Dedifferentiated amniotic fluid mesenchymal stem cell (primary cell): ENCODE measurements around the gene SLC26A11.

Source experiments
- DNase-seq: peaks from one replicate; pipeline ENCODE4 v3.0.0-alpha.2; 2016; ENCODE audit errors: extremely low spot score

Gene SLC26A11

DNA sequence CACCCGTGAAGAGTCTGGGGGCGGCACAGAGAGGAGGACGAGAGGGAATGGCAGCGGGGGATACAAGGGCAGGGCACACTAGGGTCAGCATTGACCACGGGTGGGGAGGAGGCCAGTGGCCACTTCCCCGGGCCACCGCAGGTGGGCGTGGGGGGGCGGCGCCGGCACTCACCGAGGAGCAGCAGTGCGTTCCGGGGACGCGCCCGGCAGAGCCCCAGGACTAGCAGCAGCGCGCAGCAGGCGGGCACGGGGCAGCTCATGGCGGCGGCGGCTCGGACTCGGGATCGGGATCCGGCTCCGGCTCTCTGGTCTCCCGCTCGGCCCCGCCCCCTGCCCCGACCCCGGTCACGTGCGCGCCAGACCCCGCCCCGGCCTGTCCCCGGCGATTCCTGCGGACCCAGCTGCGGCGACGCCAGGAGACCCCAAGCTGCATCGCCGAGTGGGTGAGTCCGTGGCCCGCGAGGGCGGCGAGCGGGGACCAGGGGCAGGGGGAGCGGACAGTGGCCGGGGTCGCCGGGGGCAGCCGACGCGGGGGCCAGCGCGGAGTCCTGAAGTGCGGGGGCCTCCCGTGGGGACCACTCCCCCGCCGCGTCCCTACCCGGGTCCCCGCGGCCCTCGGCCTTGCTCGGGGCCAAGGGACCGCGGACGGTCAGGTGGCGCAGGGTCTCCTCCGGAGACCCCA, at the start of gene SLC26A11, which contains the start of gene SGSH:
TSS of gene SLC26A11 (plus strand) at position 374 of the 682 bp plus-strand sequence. CDS start 1,134 bp downstream, outside the sequence.
TSS of gene SGSH (minus strand) at position 280 of the 682 bp plus-strand sequence. CDS start at position 260, 20 bp downstream.
- DNase-seq, result peak; percentile 44

DNA sequence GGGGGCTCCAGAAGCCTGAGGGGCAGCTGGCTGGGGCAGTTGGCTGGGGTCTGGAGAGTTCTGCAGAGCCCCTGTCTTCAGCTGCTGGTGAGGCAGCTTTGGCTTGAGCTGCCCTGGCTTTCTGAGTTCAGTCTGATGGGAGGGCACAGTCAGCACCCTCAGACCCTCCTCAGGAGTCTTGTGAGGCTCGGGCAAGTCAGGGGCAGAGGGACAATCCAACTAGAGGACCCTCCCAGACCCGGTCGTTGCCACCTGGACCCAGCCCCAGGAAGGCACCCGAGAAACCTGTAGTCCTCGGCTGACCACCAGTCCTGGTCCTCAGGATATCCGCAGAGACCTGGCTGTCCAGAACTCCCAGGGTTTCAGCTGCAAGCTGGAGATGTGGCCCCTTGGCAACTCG, 48.5 kb upstream of the SLC26A11 start:
- DNase-seq, result no peak

DNA sequence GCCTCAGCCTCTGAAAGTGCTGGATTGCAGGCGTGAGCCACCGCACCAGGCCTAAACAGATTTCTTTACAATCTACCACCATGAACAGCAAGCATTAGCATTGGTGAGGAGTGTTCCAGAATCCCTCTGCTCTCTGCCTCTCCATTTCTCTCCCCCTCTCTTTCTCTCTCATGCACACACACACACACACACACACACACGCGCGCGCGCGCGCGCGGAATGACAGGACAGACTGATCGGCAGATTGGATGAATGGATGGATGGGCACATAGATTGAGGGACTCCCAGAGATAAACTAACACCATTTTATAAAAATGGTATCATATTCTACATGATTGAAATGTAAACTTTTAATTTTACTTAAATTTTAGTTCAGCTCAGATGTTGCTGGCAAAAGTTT, 47.1 kb upstream of the SLC26A11 start:
- no peak for DNase-seq

DNA sequence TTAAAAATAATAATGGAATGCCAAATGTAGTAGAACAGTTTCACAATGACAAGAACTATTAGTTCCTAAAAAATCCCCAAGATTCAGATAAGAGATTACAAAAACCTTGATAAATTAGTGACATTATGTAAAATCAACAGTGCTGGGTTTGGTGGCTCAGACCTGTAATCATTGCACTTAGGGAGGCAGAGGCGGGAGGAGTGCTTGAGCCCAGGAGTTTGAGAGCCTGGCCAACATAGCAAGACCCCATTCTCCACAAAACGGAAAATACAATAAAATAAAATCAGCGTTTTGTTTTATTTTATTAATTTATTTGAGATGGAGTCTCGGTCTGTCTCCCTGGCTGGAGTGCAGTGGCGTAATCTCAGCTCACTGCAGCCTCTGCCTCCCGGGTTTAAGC, 46.3 kb upstream of the SLC26A11 start:
- no peak for DNase-seq

DNA sequence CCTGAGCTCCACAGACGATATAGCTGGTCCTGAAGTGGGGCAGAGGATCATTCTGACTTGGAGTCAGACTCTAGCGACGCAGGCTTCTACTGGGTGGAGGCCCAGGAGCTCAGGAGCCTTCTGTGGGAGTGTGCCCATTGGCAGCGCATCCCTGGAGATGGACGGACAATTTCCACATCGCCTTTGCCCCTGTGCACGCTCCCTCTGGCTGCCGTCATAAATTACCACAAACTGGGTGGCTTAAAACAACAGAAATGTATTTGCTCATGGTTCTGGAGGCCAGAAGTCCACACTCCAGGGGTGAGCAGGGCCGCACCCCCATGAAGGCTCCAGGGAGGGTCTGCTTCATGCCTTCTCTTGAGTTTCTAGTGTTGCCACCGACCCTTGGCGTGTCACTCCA, 43.5 kb upstream of the SLC26A11 start:
- no peak for DNase-seq

DNA sequence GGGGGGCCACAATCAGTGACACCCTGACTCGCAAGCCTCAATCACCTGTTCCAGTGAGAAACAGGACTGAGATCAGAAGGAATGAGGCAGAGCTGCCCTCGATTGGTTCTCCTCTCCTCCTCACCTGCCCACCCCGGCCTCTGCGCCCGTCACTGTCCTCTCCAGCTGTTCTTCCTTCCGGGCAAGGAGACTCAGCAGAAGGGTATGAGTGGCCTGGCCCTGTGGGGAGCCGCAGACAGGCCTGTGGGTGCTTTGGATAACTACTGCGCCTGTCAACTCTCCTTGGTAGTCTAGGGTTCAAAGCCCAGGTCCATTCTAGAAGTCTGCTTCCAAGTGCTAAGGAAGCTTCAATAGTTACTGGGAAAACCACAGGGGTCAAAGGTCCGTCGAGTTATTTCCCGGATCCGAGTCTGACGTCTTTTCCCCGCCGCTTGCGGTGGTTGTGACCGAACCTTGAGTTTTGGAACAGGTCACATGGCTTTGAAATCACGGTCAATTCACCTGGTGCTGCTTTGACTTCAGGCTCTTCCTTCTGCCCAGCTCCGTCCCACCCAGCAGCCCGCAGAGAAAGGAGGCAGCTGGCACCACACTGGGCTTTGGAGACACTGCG, 42.1 kb upstream of the SLC26A11 start:
- DNase-seq, result no peak

GRCh38 chr17:80180192-80180591, 40.0 kb upstream of the SLC26A11 start:
- DNase-seq, result no peak

DNA sequence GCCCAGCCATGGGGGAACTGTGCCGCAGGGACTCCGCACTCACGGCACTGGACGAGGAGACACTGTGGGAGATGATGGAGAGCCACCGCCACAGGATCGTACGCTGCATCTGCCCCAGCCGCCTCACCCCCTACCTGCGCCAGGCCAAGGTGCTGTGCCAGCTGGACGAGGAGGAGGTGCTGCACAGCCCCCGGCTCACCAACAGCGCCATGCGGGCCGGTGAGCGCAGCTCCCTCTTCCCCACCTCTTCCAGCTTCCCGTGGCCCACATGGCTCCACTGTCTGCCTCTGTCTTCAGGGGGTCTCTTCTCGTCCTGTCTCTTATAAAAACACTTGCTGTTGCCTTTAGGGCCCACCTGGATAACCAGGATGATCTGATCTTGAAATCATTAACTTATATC, 38.8 kb upstream of the SLC26A11 start:
- DNase-seq, result no peak

DNA sequence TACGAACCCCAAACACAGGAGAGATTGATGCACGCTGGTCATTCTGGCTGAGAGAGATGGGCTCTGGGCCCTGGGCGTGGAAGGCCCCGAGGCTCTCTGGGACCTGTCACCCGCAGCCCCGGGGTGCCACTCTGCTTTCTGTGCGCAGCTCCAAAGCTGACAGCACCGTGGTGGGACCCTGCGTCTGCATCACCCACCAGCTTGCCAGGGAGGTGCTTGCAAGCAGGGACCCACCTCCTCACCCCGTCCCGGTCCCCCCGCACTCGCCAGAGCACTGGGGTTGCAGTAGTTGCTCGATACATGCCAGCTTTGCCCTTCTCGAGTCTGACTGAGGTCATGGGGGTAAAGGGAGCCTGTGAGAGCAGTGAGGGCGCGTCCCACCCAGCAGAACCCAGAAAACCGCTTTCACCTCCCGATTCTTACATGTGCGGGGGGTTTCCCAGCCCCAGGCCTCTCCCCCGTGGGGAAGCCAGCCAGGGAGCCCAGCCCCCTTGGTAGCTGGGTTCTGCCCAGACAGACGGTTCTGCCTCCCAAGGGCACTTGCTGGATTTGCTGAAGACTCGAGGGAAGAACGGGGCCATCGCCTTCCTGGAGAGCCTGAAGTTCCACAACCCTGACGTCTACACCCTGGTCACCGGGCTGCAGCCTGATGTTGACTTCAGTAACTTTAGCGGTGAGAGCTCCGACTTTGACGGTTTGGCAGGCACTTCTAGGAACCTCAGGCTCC, 37.9 kb upstream of the SLC26A11 start:
- DNase-seq, result no peak

GRCh38 chr17:80182845-80183223, 37.4 kb upstream of the SLC26A11 start:
- no peak for DNase-seq

DNA sequence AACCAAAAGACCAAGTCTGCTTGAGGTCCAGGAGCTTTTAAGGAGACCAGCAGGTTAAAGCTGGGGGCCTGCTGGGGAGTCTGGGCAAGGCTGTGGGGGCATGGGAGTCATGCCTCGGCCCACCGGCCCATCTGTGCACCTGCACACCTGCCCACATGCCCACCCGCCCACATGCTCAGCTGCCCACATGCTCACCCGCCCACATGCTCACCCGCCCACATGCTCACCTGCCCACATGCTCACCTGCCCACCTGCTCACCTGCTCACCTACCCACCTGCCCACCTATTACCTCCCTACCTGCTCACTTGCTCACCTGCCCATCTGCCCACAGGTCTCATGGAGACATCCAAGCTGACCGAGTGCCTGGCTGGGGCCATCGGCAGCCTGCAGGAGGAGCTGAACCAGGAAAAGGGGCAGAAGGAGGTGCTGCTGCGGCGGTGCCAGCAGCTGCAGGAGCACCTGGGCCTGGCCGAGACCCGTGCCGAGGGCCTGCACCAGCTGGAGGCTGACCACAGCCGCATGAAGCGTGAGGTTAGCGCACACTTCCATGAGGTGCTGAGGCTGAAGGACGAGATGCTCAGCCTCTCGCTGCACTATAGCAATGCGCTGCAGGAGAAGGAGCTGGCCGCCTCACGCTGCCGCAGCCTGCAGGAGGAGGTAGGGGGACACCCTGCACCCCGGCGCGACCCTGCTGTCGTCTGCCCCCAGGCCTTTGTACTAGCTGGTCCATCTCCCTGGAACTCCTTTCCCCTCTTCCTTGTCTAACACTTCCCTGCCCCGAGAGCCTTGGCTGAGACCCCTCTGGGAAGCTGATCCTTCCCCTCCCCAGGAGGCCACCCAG, 36.4 kb upstream of the SLC26A11 start:
- DNase-seq, result no peak

GRCh38 chr17:80184423-80184714, 35.9 kb upstream of the SLC26A11 start:
- no peak for DNase-seq

GRCh38 chr17:80185968-80186367, 34.3 kb upstream of the SLC26A11 start:
- DNase-seq, result no peak

- DNase-seq, result no peak
These were observed 33.1 kb upstream of the SLC26A11 start for GRCh38 chr17:80187090-80187489.

DNA sequence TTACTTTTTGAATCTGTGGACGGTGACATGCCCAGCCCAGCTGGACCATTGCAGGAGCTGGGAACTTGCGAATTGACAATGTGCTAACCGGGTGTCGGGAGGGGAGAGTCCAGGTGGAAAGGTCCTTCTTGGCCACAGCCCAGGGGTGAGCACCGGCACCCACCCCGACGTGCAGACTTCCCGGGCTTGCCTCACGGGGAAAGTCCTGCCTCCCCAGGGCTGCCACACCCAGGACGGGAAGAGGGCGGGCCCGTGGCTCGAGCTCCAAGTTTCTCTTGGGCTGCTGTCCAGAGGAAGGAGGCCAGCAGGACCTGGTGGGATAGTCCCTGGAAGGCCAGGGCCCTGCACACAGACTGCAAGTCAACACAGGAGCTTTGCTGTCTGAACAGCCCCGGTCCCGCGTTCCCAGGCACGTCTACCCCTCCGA, 32.7 kb upstream of the SLC26A11 start:
- no peak for DNase-seq

DNA sequence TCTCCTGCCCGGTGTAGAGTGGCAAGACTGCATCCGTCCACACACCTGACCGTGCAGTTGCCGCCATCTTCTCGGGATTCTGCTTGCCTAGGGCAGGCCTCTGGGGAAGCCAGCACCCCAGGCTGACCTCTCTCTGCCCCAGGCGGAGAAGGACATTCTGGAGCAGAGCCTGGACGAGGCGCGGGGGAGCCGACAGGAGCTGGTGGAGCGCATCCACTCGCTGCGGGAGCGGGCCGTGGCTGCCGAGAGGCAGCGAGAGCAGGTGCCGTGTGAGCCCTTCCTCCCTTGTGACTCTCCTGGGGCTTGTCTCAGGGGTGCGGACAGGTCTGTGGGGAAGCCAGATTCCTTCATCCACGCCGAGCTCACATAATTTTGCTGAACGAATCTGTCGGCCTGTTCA, 30.6 kb upstream of the SLC26A11 start:
- no peak for DNase-seq

GRCh38 chr17:80190716-80191115, 29.5 kb upstream of the SLC26A11 start:
- no peak for DNase-seq

DNA sequence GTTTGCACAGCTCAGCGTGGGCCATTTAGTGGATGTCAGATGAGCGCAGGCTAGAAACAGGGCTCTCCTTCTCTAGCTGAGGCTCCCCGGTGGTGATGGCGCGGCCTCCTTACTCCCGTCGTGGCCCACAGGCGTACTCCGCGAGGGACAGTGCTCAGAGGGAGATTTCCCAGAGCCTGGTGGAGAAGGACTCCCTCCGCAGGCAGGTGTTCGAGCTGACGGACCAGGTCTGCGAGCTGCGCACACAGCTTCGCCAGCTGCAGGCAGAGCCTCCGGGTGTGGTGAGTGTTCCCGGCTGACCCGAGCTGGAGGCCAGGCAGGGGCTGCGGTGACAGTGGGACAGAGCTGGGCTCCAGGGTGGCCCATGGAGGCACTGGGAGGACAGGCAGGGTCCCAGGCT, 29.0 kb upstream of the SLC26A11 start:
- no peak for DNase-seq

- DNase-seq, result no peak
These were observed 28.2 kb upstream of the SLC26A11 start for GRCh38 chr17:80191865-80192661.

GRCh38 chr17:80195141-80195540, 25.1 kb upstream of the SLC26A11 start:
- DNase-seq, result no peak
